CD4-positive, alpha-beta T cell treated with Interleukin-21 for 1 hour (primary cell): ENCODE data around the gene CPA3.

Experiments used
- DNase-seq: peaks from one replicate; pipeline ENCODE4 v3.0.0-alpha.2; 2020

The CPA3 gene

DNA sequence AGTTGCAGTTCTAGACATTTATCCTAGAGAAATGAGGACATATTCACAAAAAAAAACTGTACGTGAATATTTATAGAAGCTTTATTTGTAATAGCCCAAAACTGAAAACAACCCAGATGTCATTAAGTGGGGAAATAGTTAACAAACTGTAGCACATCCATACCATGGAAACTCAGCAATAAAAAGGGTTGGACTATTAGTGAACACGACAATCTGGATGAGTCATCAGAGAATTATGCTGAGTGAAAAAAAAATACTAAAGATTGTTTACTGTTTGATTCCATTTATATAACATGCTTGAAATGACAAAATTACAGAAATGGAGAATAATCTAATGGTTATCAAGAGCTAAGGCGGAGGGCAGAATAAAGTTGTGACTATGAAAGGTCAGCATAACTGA, 59.5 kb downstream of the CPA3 start:
- no peak for DNase-seq

DNA sequence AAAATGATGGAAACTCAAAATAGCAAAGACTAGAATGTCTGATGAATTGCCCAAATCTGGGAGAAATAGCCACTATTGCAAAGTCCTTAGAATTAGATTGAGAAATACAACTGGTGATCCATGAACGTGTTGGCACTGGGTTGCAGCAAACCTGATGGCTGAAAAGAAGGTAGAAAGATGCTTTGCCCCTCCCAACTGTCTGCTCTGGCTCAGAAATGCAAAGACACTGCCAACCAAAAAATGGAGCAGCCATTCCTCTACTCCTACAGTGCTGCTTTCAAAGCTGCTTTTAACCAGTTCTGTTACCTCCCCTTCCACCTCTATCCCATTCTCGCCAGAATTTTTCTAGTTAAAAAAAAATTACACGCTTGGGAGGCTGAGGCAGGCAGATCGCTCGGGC, 60.7 kb downstream of the CPA3 start:
- no peak for DNase-seq

DNA sequence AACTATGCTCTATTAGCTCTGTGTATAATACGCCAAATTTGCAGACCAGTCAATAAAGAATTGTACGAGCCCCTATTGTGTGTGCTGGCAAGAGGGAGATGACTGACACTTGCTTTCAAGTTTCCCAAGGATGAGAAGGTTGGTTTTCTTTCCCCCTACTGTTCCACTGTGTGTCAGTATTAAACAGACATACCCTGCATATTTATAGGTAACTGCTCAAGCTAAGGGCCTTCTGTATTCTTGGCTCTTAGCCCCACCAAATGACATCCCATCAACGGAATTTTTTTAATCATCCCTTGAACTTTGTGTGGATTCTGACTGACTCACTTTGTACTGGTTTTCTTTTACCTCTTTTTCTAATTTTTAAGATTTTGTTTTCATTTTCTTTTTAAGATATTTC, 65.7 kb downstream of the CPA3 start:
- DNase-seq, result no peak

DNA sequence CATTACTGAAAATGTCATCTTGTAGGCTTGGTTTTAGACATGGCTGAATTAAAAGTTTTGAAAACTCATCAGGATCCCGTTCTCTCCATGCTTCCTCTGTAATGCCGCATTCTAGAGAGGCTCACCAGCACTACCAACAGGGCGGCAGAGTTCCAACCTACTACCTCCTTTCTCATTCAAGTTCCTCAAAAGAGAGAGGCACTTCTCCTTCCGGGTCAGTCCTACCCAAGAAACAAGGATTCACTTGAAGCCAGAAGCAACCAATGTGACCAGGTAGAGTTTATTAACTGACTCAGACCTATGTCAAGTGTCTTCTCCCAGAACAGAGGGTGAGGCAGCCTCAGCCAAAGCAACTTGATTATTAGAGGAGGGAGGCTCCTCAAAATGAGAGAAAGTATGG, 66.5 kb downstream of the CPA3 start:
- no peak for DNase-seq

DNA sequence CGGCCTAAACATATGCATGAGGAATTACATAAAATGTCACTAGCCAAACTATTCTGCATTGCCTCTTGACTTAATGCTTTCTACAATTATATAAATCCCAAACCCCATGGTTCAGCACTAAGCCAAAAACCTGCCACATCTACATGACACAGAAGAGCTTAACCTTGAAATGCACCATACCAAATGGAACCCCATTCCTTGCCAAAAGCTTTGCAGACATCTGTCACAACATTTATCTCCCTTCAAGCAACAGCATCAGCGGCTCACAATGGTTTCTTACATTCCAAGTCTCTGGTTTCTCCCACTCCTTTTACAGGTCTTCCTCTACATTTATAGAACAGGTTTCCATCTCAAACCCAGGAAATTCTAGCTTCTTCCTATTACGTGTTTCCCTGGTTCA, 67.9 kb downstream of the CPA3 start:
- no peak for DNase-seq

DNA sequence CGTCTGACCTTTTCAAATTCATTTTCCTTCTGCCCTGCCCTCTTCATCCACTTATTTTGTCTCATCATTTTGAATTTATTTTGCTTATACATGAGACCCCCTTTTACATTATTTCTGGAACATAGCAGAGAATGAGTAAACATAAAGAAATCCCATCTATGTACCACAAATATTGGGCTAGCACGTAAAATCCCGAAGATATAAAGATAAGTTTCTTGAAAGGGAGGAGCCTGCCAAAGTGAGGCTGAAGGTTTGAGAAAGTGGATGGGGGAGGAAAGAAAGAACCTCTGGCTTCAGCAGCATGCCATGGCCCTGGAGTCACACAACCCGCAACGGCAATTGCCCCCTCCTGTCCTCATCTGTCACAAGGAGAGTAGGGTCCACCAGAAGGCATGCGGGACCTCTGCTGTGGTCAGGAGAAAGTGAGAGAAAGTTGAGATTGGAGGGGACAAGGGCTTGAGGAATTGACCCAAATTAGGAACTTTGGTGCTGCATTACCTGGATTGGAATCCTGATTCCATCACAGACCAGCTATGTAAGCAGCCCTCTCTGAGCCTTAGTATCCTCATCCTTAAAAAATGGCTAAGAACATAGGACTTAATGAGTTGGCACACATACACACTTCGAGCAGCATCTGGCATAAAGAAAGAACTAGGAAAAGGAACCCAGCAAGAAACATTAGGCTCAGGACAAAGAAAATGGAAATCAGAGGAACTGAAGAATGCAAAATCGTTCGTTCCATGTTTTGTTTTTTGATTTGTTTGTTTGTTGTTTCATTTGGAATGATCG, 72.6 kb downstream of the CPA3 start:
- no peak for DNase-seq

DNA sequence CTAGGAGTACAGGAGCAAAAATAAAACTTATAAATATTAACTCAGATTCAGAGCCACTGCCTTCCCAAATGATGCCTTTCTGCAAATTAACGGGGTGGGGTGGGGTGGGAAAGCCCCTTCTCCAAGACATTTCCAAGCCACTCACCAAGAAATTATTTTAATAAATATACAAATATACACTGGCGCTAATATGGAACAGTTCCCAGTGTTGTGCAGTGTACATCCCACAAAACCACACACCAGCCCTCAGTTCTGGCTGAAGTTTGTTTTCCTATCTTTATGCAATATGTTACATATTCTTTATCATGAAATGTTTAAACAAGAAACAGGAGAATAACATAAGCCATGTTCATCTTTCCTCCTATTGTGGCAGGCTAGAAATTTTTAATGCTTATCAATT, 73.2 kb downstream of the CPA3 start:
- DNase-seq, result no peak

DNA sequence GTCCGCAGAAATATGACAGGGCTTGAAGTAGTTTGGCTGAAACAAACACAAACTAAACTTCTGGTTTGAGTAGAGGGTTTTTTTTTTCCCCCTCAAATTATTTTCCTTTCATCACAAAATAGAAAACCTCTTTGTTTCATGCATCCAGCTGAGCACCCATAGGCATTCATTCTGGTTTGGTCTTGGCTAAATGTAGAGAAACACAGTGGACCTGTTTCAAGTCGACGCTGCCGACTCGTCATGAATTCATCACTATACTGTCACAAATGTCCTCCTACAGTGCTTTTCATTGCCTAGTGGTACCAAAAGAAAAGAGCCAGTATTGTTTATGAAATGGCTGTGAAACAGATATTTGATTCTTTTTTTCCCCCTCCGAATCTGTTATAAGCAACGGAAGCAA, 73.8 kb downstream of the CPA3 start:
- no peak for DNase-seq

DNA sequence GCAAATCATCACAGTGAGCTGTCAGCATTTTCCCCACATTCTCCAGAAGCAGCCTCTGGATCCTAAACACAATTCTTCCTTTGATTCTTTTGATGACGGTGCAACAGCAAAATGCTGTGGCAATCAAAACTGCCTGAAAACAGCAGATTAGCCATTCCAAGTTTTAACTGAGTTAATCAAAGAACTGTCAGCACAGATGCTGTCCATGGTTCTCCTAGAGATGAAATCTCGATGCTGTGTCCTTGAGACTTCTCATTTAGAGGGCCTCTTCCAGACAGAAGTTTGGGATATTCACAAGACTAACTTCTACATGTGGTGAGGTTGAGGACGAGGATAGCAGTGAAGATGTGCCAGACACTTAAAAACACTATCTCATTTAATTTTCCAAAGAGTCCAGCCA, 75.9 kb downstream of the CPA3 start:
- DNase-seq, result no peak

DNA sequence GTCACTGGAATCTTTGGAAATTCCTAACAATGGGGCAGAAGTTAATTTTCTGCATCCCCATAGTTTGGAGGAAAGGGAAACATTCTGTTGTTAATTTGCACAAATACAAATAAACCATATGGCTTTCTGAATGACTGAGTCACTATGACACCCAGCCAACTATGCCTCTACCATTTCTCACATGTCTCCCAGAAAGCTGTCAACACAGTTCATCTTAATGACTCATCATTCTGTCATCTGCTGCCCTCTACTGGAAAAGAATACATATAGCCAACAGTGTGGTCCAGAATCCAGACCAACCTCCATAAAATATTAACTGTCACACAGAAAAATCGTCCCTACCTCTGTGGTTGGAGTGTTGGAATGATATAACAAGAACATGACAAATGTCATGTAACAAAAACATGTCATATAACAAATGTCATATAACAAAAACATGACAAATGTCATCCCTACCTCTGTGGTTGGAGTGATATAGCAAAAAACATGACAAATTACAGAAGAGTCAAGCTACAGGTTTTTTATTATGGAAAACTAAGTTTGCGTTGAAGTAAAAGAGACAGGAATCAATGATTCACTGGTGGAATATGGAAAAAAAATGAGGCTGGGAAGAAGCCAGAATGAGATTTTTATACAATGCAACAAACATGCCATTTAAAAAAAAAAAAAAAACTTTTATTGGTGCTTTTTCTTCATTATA, 78.6 kb downstream of the CPA3 start:
- peak; percentile 61 for DNase-seq

DNA sequence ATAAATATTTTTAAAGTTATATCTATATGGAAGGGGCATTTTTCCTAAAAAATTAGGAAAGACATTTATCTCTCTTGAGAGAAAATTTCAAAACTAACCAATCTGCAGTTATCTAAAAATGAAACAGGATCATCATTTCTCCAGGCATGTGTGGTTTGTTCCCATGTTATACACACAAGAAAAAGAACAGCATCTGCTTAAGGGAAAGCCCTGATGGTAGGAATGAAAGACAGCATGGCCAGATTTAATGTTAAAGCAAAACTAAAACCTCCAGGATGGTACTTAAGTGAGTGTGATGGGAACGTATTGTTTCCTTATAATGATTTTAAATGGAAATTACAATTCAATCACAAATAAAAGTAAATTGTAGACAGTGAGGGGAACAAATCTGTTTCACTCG, 80.0 kb downstream of the CPA3 start:
- DNase-seq, result no peak
